ENCODE data around the gene FMO3.

The FMO3 gene

DNA sequence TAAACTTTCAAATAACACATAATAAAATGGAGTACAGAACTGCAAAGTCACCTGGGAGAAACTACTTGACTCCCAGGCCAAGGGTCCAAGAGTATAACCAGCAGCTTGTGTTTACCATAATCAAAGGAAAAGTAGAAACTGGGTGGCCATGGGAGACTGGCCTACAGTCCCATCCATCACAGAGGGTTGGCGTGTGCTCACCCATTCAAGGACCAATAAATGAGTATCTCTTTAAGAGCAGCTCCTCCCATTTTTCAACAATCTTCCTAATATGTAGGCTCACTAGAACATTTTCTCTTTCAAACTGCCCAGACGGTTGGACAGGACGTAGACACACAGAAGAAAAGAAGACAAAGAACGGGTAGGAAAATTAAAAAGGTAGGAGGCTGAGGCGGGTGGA, at the start of gene FMO3:
TSS of gene FMO3 (plus strand) at position 302 of the 400 bp plus-strand sequence. CDS start 1,754 bp downstream, outside the sequence.
- no peak for DNase-seq (ENCODE audit: low spot score)

DNA sequence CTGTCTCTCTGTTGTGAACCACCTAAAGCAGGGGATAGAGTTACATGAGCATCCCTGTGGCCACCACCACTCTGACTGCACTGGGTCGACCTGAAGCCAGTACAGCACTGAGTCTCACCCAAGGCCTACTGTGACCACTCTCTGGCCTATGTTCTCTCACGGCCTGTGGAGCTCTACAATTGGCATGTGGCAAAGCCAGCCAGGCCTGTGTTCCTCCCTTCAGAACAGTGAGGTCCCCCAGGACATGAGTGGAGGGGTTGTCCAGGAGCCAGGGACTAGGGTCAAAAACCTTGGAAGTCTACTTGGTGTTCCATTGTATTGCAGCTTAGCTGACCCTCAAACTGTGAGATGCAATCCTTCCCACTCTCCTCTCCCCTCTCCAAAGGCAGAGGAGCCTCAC, 42.7 kb upstream of the FMO3 start:
- no peak for DNase-seq (ENCODE audit: low spot score)

DNA sequence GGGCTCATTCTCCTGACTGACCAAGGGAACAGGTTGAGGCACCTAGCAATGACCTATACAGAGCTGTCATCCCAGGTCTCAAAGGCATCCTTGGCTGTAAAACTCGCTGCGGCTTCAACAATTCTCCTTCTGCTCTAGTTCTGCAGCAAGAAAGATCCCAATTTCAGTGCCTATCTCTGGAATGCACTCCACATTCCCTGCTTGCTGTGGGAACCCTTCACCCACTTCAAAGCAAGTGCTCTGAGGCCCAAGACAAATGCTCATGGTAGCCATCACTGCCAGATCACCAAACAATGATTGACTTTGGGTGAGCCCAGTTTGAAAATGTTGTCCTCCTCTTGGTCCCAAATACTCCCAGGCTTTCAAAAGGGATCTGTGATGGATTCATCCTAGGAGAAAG, 37.7 kb upstream of the FMO3 start:
- DNase-seq (ENCODE audit: low spot score): no peak

DNA sequence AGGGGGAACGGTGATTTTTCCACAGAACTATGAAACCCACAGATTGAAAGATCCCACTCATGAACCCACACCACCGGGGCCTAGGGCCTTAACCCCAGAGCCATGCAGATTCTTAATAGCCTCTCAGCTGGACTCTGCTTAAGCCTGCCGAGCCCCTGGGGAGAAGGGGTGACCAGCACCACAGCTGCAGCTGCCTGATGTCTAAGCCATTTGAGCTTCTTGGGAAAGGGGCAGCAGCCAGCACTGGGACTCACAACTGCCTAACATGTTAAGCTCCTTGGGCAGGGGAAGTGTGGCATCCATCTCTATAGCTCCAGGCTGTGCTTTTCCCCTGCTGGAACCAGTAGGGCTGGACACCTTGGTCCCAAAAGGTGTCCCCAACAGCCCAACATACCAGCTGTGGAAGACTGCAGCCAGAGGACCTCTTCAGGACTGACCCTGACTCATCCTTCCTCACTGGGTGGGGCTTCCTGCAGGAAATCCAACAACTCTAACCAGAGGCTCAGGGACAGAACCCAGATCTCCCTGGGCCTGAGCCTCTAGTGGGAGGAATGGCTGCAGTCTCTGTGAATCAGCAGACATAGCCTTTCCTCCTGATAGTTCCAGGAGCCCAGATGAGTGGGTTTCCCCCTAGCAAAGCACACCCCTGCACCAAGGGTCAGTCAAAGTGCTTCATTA, 34.6 kb upstream of the FMO3 start:
- no peak for DNase-seq (ENCODE audit: low spot score)

DNA sequence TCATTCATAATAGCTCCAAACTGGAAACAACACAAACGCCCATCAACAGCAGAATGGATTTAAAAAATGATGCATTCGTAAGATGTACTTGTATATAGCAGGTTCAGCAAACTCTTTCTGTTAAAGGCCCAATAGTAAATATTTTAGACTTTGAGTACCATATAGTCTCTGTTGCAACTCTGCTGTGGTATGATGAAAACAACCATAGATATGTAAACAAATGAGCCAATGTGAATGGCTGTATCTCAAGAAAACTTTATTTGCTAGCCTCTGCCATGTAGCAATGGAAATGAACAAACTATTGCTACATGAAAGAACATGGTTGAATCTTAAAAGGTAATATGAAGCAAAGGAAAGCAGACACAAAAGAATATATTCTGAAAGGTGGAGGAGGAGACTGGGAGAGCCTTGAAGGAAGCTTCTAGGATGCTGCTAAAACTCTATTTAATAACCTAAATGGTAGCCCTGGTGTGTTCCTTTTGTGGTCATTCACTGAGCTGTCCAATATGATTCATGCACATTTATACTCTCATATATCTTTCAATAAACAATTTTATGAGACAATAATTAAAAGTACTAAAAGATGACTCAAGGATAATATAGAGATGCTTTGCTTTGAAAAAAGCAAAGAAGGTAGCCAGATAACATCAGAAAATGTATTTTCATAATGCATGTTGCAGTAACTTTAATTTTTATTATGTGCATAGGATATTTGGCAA, 29.1 kb upstream of the FMO3 start:
- no peak for DNase-seq (ENCODE audit: low spot score)

DNA sequence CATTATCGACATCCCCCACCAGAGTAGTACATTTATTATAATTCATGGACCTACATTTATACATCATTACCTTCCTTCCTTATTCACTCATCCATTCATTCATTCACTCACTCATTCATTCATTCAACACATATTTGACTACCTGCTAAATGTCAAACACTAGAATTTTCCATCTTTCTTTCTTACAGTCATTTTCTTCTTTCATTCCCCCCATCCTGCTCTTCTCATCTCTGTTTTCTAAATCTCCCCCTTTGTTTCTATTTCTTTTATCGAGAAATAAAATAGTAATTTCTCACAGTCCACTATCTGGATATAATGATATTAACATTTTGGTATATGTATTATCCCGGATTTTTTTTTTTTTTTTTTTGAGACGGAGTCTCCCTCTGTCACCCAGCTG, 27.8 kb upstream of the FMO3 start:
- DNase-seq (ENCODE audit: low spot score): no peak

DNA sequence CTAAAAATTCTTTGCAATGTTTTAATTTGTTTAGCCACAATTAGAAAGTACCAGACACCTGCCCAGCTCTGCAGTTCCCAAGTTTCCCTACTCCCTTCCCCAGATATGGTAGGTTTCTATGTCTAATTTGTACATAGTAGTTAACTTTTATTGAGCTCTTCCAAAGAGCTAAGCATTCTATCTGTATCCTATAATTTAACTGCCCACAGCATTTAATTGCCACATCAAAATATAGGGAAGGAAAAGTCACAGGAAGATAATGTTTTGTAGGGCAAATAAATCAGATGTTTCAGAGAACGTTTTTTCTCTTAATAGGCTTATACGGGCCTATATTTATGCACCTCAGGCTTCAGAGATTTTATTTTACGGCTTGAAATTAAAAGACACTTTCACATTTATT, 15.7 kb upstream of the FMO3 start:
- DNase-seq (ENCODE audit: low spot score): no peak

DNA sequence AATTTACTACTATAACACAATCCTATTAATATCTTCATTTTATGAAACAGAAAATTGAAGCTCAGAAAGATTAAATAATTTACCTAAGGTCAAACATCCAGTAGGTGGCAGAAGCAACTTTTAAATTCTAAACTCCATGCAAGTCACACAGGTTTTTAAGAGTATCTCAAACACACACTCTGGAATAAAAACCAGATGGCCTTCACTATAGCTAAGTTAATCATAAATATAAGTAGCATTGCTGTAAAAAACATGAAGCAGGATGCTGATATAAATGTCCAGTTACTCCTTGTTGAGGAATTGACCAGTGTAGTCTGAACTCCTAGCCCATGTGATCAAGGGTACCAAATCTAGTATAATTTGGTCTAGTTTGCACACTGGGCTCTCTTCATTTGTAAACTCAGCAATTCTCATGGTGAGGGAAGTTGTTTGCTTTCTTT, 9.4 kb upstream of the FMO3 start:
- no peak for DNase-seq (ENCODE audit: low spot score)

DNA sequence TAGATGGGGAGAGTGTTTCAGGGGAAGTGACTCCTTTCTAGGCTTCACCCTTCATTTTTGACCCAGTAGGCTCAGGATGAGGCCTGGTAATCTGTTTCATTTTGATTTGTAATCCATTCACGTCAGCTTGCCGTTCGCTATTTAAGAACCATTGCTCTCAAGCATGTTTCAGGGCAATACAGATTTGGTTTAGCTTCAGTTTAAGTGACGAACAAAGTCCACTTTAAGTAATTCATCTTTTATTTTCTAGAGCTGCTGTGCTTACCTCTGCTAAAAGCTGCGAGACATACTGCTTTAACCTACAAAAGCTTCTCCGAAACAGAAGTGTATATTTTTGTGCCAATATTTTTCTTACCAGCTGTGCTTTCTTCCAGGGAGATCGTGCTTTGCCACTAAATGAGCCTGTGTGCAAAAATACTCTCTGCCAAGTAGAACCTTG, 8.9 kb upstream of the FMO3 start:
- DNase-seq (ENCODE audit: low spot score): no peak

DNA sequence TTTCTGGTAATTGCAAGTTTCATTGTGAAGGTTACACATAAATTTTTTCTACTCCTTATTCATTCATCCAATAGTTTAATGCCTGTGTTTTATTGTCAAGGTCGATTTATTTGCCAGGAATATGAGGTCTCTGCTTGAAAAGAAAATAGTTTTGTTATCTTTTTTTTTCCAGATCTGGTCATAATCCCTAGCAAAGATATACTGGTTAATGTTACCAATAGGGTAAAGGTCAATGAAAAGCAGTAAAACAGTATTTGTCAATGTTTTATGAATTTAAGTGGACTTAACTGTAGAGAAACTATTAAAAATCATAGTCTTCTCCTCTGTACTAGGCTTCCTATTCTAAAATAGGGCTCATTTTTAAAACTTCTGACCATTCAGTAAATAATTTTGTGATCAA, 8.1 kb upstream of the FMO3 start:
- no peak for DNase-seq (ENCODE audit: low spot score)

DNA sequence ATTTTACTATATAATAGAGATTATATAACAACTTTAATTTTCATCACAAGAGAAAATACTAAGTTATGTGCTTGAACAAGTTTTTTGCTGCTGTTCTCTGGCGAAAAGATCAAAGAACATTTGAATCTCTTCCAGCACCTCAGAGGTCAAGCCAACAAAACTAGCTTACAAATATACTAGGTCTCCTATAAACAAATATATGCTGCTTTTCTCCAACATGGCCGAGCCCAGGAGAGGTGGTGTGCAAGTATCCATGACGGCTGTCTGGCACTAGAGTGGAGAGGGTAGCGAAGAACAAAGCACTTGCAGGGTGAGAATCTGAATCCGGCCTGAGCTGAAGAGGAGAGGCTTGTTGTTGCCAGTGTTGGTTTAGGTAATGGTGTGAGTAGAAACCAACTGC, 7.5 kb upstream of the FMO3 start:
- DNase-seq (ENCODE audit: low spot score): no peak

DNA sequence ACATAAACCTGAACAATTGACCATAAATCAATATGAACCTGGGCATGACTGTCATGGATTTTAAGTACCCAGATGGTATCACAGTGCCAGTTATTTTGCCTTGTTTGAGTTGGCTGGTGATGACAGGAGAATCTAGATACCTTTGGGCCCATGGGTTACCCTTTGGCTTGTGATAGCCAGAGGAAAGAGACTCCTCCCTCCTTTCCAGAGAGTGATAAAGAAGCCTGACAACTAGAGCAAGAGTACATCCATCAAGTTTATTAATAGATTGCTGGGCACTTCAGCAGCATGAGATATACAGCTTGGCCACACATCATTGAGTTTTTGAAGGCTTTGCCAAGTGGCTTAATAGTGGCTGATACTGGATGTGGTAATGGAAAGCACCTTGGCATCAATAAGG, 6.6 kb upstream of the FMO3 start:
- no peak for DNase-seq (ENCODE audit: low spot score)

DNA sequence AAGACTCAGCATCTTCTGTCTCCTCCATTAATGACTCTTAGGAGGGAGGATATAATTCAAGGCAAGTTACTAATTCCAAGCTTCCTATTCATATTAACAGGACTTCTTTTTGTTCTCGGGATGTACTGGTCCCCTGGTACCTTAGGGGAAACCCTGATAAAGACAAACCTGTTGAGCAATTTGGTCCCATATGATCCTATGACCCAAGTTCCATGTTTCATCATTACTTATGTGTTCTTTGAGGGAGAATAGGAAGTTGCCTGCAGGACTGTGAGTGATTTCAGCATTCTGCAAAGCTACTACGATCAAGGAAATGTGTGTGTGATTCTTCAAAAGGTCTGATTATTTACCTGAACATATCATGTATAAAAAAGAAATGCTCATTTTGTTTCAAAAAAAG, 5.8 kb upstream of the FMO3 start:
- DNase-seq (ENCODE audit: low spot score): no peak

DNA sequence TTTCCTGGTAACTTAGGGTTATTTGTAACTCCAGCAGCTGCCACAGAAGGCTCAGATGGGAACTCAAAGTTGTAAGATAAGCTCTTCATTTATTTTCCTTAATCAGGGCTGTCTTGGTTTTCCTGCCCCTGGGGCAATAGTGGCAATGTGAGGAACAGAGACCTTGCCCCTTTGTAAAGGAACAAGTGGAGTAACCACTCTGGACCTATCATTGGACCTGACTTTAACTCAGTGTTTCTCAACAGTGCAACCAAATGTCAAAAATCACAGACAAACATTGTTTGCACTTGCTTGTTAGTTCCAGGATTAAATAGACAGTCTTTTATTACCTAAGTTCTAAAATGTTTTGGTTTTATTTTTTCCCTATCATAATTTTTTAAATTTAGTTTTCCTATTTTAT, 2.8 kb upstream of the FMO3 start:
- DNase-seq (ENCODE audit: low spot score): no peak

DNA sequence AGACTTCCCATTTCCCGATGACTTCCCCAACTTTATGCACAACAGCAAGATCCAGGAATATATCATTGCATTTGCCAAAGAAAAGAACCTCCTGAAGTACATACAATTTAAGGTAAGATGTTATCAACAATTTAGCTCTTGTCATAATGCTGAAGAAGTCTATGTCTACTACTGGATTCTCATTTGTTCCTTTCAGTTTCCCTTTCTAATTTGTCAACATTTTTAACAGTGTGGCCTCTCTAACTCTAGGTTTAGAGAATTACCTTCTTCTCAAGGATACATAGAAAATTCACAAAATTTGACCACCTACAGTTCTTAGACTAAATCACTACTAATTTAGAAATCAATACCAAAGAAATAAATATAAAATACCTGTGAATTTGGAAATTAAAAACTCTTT, 13.2 kb downstream of the FMO3 start:
- DNase-seq (ENCODE audit: low spot score): no peak

DNA sequence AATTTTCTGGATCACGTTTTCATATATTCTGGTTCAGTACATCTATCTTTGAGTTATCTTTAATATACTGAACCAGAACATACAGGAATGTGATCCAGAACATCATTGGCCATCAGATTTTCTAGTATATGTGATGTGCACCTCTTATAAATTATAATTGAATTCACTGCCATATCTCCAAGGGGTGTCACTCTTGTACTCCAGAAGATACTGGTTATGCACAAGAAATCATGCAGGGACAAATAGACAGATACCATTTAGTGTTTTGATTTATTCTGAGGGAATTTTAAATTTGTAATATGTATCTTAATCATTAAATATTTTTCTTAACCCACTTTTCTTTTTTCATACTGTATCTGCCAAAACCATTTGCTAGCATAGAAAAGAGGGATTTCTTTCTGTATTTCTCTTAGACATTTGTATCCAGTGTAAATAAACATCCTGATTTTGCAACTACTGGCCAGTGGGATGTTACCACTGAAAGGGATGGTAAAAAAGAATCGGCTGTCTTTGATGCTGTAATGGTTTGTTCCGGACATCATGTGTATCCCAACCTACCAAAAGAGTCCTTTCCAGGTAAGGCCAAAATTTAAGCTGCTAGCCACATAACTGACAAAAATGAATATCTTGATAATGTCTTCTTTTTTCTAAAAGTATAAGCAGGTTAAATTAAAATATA, 16.7 kb downstream of the FMO3 start:
- no peak for DNase-seq (ENCODE audit: low spot score)

DNA sequence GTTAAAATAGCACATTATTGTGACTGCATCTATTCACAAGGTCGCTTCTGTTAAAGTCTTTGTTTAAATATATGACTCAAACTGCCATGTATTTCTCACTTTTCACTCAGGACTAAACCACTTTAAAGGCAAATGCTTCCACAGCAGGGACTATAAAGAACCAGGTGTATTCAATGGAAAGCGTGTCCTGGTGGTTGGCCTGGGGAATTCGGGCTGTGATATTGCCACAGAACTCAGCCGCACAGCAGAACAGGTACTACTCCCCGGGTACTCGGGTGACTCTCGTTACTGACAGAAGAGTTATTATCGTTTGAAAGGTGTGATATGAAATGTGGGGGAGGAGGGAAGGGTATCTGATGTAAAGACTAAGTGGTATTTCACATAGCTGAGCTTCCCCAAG, 17.3 kb downstream of the FMO3 start:
- DNase-seq (ENCODE audit: low spot score): no peak

DNA sequence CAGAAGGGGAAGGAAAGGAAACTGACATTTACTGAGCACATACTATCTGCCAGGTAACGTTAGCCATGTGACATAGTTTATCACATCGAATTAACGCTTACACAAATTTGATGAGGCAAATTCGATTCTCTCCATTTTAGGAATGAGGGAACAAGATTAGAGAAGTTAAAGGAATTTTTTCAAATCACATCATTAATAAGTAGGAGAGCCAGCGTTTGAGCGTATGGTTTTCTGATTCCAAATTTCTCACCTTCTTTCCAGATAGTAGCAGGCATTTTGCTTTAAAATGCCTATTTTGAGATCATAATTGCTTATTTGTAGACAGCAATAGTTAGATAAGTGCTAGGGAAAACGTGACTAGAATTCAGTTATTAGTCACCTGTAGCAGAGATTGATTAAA, 19.3 kb downstream of the FMO3 start:
- no peak for DNase-seq (ENCODE audit: low spot score)

DNA sequence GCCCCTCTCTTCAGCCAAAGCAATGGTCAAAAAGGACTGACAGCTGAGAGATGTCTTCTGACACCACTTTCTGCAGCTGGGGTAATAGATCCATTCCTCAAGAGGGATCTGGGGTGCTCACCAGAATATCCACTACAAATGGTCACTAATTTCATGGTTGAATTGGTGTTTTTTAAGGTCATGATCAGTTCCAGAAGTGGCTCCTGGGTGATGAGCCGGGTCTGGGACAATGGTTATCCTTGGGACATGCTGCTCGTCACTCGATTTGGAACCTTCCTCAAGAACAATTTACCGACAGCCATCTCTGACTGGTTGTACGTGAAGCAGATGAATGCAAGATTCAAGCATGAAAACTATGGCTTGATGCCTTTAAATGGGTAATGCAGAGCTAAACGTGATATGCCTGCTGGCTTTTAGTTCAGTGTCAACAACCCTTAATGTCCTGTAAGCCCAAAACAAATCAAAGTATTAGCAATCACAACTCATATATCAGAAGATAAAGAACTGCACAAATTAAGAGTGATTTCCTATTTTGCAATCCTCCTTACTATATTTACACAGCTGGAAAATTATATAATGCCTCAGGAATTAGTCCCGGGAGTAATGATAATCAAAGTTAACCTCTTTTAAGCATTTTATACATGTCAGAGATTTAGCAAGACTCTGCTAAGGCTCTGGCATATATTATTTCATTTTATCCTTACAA, 20.1 kb downstream of the FMO3 start:
- DNase-seq (ENCODE audit: low spot score): no peak

DNA sequence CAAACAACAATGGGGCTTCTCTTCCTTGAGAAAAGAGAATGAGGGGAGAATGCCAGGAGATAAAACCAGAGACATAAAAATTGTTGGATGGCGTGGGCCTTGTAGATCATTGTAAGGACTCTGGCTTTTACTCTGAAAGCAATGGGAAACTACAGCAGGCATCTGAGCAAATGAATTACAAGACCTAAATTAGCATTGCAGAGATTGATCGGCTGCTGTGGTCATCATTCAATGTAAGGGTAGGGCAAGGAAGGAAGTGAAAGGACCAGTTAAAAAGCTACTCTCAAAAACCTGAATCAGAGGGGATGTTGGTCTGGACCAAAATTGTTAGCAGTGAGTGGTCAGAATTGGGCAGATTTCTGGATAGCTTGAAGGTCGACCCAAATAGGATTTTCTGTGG, 21.4 kb downstream of the FMO3 start:
- no peak for DNase-seq (ENCODE audit: low spot score)

DNA sequence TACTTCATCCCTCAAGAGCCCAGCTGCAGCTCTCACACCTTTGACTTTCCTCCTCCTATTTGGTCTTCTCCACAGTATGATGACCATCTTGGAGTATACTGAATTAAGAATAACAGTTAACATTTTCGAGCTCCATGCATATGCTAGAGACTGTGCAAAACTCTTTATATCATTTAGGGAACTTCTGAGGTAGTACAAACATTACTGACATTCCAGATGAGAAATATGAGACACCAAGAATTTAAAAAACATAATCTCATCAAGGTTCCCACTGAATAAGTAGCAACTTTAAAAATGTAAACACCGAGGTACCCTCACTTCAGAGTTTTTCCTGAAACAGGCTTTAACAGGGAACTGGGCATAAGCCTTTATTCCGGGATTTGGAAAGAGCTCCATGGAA, 22.7 kb downstream of the FMO3 start:
- DNase-seq (ENCODE audit: low spot score): no peak

DNA sequence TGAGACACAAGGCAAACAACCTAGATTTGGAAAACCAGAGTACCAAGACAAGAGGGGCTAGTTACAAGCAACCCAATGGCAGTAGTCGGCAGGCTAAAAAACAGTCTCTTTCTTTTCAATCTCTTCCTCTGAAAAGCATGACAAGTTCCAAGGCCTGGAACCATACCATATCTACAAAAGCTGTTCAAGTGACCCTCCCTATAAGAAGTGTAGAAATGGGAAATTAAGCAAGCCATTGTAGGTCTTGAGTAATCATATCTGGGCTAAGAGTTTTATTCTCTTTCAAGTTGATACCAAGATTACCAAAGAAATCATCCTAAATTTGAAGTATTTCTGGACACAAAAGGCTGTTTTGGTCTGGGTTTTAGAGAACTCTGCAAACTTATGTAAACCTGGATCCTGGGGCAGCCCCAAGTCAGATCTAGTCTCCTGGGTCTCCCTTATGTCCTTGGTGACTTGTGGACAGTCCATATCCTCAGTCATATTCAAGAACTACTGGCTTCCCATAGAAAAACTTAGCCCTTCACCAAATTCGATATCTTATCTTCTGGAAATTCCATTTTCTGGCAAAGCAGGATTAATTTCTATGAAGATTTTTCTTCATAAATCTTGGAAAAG, 24.7 kb downstream of the FMO3 start:
- no peak for DNase-seq (ENCODE audit: low spot score)

Measured in CD4-positive, alpha-beta T cell treated with Interleukin-2 at 100 ng/mL for 4 hours (primary cell).